Upper lobe of right lung (tissue), 1 donor: Measurements from ENCODE around the gene SCARB1. TPM values are rescaled to one million over a fixed set of nuclear protein-coding genes. Genes with fewer than 3 reads are reported as not detected.

ENCODE experiments used
- ATAC-seq: fragments of 200-7000 bp; cut with Tn5 transposase; one replicate; pipeline ENCODE4 v1.9.1; 2020; ENCODE audit warnings: mild to moderate bottlenecking, moderate library complexity
- DNase-seq: peaks from one replicate; pipeline ENCODE4 v3.0.0-alpha.2; 2020
- H3K27ac ChIP-seq: fragments of 200-600 bp; one replicate; pipeline ENCODE4 v1.8.0; 2022
- H3K27me3 ChIP-seq: fragments of 200-600 bp; one replicate; pipeline ENCODE4 v1.8.0; 2022; ENCODE audit warnings: mild to moderate bottlenecking
- H3K36me3 ChIP-seq: fragments of 200-600 bp; one replicate; pipeline ENCODE4 v1.8.0; 2022
- H3K4me1 ChIP-seq: fragments of 200-600 bp; one replicate; pipeline ENCODE4 v1.8.0; 2022
- H3K4me3 ChIP-seq: fragments of 200-600 bp; one replicate; pipeline ENCODE4 v1.8.0; 2022; ENCODE audit warnings: mild to moderate bottlenecking
- H3K9me3 ChIP-seq: fragments of 200-600 bp; one replicate; pipeline ENCODE4 v1.8.0; 2022
- CTCF ChIP-seq: fragments of 200-600 bp; IDR thresholded peaks from one replicate; pipeline ENCODE4 v1.8.0; 2022; ENCODE audit warnings: antibody characterized with exemption
- intact Hi-C: fragments of 100-400 bp; cut with DNase I; formaldehyde crosslinking; loops from one replicate; pipeline ENCODE4 v1.11.0; 2022
- total RNA-seq: library from RNA; stranded (reverse); fragmentation: NEBNext Ultra II Directional; extraction: Animal tissue kit (Norgen Biotek cat#: 25700); gene quantifications from one replicate; pipeline ENCODE4 v1.2.1, GENCODE V29; 2021
- donor health status: DM: no; HTN: yes; CAD: no; lungs with severe emphysema.

SCARB1 gene
- total RNA-seq, 1 donor from 2014 or later = 35.3 TPM

GRCh38 chr12:124805050-124805449, 58.6 kb downstream of the SCARB1 start:
- peak overlapping the region; percentile 11 for H3K27ac ChIP-seq
- DNase-seq (no peak), ATAC-seq (no peak)
- no peaks in the 10 kb centered on the region for H3K36me3 ChIP-seq
- H3K27me3 ChIP-seq = no peaks in the 10 kb centered on the region
- no peak overlapping the region for H3K4me3 ChIP-seq
- no peaks in the 10 kb centered on the region for H3K4me1 ChIP-seq
- intact Hi-C loops = no loop called here
- no peak for TF ChIP-seq CTCF
- H3K9me3 ChIP-seq = no peaks in the 10 kb centered on the region

GRCh38 chr12:124804011-124804621, 59.5 kb downstream of the SCARB1 start:
- TF ChIP-seq CTCF = no peak
- Histone ChIP-seq H3K27me3 (no peaks in the 10 kb centered on the region), H3K4me1 (no peaks in the 10 kb centered on the region), H3K4me3 (no peak overlapping the region), H3K36me3 (no peaks in the 10 kb centered on the region), H3K27ac (peak overlapping the region; percentile 11), H3K9me3 (no peaks in the 10 kb centered on the region)
- intact Hi-C loops = no loop called here
- ATAC-seq (peak; percentile 89), DNase-seq (peak; percentile 81)

GRCh38 chr12:124802361-124802760, 61.3 kb downstream of the SCARB1 start:
- H3K4me3 ChIP-seq = no peak overlapping the region
- no peak for ATAC-seq
- DNase-seq = no peak
- no peaks in the 10 kb centered on the region for H3K27me3 ChIP-seq
- intact Hi-C loops = no loop called here
- no peak overlapping the region for H3K27ac ChIP-seq
- H3K9me3 ChIP-seq = no peaks in the 10 kb centered on the region
- no peaks in the 10 kb centered on the region for H3K4me1 ChIP-seq
- no peaks in the 10 kb centered on the region for H3K36me3 ChIP-seq
- TF ChIP-seq CTCF = no peak

GRCh38 chr12:124800506-124800905, 63.2 kb downstream of the SCARB1 start:
- TF ChIP-seq CTCF = no peak
- intact Hi-C loops = no loop called here

GRCh38 chr12:124797321-124797720, 66.3 kb downstream of the SCARB1 start:
- TF ChIP-seq CTCF = no peak
- ATAC-seq (no peak), DNase-seq (no peak)
- Histone ChIP-seq H3K9me3 (no peaks in the 10 kb centered on the region), H3K4me1 (no peaks in the 10 kb centered on the region), H3K36me3 (no peaks in the 10 kb centered on the region), H3K27me3 (no peaks in the 10 kb centered on the region), H3K4me3 (no peak overlapping the region), H3K27ac (no peak overlapping the region)
- intact Hi-C loops = no loop called here

More at GRCh38 chr12:124800506-124800905, 63.2 kb downstream of the SCARB1 start:
- DNase-seq (no peak), ATAC-seq (no peak)
- Histone ChIP-seq H3K36me3 (no peaks in the 10 kb centered on the region), H3K9me3 (no peaks in the 10 kb centered on the region), H3K27ac (no peak overlapping the region), H3K4me1 (no peaks in the 10 kb centered on the region), H3K27me3 (no peaks in the 10 kb centered on the region), H3K4me3 (no peak overlapping the region)
